ENCODE data around the gene DNAJB9.
A peak's percentile ranks its signal among the peaks of the same experiment; 100 is the strongest.
"Not testable (repeated sequence)": the region's sequence is repeated elsewhere in the genome, so short reads cannot be mapped to it uniquely, and the experiment has no call there.

Gene DNAJB9

GRCh38 chr7:108569381-108570145 is at the start of gene DNAJB9, which contains the start of gene THAP5:
TSS of gene DNAJB9 (plus strand) at chr7:108569874. CDS start at chr7:108571727, 1,853 bp downstream.
TSS of gene THAP5 (minus strand) at chr7:108569706. CDS start at chr7:108569569, 137 bp downstream.
- DNase-seq (ENCODE audit: low read depth in 2 of 2), result peak; percentile 98 to 99

DNA sequence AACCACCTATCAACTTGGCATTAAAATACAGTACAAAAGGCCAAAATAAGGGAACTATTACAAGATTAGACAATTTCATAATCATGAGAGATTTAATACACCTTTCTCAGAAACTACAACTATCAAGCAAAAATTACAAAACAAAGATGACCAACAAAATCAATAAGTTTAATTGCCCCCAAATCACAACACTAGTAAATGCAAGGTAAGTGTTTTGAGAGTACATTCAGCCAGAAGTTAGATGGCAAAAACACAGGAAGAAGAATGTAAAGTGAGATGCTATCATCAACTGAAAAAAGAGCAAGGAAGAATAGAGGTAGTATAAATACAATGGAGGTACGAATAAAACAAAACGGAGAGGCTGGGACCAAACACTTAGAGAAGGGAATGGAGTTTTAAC is 46.9 kb upstream of the DNAJB9 start:
- DNase-seq (ENCODE audit: low read depth in 2 of 2), result no peak

GRCh38 chr7:108525327-108525984 is 44.2 kb upstream of the DNAJB9 start:
- DNase-seq (ENCODE audit: low read depth in 2 of 2), result peak in 1 of 2 donors; percentile 36

DNA sequence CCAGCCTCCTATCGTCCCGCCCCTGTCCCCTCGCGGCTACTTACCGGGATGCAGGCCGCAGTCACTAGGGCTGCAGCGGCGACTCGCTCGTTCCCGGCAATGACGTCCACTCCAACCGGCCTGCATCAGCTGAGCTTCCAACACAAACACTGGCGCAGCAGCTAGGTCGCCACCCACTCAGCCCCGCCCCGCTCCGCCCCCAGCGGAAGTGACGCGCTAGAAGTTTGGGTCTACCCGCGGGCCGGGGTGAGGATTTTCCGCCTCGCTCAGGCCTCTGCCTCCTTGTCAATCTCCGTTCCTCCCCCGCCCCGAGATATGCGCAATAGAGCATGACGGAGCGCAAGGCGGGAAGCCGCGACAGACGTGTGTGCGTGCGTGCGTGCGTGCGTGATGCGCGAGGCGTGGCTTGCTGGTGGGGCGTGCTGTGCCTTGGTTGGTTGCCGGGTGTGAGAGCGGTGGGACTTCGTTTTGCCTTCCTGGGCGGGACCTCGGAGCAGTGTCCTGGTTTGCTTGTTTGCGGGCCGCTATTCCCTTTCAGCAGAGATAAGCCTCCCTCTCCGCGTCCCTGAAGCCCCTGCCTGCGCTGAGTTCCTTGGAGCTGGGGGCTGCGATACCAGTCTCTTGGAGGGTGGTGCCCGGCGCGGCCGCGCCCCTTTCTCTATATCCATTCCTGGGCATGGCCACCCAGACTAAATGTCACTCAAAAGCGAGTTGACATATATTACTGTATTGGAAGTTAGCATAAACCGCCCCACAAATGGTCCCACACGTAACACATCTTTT is 43.5 kb upstream of the DNAJB9 start, which contains the start of gene PNPLA8:
TSS of gene PNPLA8 (minus strand) at position 151 of the 783 bp plus-strand sequence. CDS start 10,644 bp downstream, outside the sequence.
- DNase-seq (ENCODE audit: low read depth in 2 of 2), result peak; percentile 100

GRCh38 chr7:108526768-108527017 is 43.0 kb upstream of the DNAJB9 start:
- no peak for DNase-seq (ENCODE audit: low read depth in 2 of 2)

GRCh38 chr7:108528183-108528712 is 41.4 kb upstream of the DNAJB9 start:
- no peak for DNase-seq (ENCODE audit: low read depth in 2 of 2)

DNA sequence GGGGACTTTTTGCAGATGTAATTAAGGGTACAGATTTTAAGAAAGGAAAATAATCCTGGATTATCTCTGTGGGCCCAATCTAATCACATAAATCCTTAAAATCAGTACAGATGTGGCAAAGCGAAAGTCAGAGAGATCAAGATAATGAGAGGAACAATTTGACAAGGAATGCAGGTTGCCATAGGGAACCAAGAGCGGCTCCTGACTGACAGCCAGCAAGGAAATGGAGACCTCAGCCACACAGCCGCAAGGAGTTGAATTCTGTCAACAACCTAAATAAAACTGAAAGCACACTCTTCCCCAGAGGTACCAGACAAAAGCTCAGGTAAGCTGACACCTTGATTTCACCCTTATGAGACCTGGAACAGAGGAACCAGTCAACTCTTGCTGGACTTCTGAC is 40.3 kb upstream of the DNAJB9 start:
- no peak for DNase-seq (ENCODE audit: low read depth in 2 of 2)

DNA sequence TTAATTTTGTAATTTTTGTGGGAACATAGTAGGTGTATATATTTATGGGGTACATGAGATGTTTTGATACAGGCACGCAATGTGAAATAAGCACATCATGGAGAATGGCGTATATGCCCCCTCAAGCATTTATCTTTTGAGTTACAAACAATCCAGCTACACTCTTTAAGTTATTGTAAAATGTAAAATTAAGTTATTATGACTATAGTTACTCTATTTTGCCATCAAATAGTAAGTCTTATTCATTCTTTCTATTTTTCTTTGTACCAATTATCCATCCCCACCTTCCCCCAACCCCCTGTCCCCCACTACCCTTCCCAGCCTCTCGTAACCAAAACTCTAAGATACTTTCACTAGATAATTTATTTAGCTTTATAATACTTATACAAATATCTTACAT is 36.0 kb upstream of the DNAJB9 start:
- no peak for DNase-seq (ENCODE audit: low read depth in 2 of 2)

DNA sequence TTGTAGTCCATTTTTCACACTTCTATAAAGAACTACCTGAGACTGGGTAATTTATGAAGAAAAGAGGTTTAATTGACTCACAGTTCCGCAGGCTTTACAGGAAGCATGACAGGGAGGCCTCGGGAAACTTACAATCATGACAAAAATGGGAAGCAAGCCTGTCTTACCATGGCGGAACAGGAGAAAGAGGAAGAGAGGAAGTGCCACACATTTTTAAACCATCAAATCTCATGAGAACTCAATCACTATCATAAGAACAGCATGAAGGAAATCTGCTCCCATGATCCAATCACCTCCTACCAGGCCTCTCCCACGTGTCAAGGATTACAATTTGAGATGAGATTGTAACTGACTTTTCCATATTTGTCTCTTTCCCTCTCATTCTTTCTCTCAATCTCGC is 34.4 kb upstream of the DNAJB9 start:
- no peak for DNase-seq (ENCODE audit: low read depth in 2 of 2)

DNA sequence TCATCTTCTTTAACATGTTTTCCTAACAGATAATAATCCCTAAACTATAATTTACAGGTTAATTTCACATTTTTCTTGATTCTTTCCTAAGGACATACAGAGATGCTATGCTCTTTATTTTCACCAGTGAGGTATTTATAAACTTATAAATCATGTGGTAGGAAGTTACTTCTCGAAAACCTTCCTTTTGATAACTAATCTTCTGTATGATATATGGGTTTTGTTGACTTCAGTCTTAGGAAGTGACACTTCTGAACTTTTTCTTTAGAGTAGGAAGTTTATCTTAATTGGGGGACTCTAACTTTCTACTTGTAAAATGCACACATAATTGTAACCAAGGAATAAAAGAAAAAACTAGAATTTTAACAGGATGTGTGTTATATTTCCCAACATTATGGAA is 33.9 kb upstream of the DNAJB9 start:
- DNase-seq (ENCODE audit: low read depth in 2 of 2), result no peak

DNA sequence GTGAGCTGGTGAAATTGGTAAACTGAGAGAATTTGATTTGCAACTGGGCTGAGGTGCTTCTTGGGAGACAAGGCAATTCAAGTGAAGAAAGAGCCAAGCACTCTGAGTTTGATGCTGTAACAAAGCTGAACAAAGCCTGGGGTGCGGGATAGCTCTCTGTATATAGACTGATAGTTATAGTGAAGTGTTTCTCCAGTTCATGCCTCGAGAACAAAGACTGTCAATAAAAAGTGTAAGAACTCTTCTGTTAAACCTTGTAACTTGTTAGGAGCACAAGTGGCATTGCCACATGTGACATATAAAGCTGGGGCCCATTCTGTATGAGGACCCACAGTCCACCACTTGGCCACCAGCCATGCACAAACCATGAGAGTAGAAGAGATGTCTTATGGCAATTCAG is 32.4 kb upstream of the DNAJB9 start:
- DNase-seq (ENCODE audit: low read depth in 2 of 2), result no peak

- not testable (repeated sequence) for DNase-seq (ENCODE audit: low read depth in 2 of 2)
Observed at GRCh38 chr7:108538236-108538635, 31.4 kb upstream of the DNAJB9 start.

- DNase-seq (ENCODE audit: low read depth in 2 of 2), result not testable (repeated sequence)
Observed at GRCh38 chr7:108538685-108539084, 31.0 kb upstream of the DNAJB9 start.

DNA sequence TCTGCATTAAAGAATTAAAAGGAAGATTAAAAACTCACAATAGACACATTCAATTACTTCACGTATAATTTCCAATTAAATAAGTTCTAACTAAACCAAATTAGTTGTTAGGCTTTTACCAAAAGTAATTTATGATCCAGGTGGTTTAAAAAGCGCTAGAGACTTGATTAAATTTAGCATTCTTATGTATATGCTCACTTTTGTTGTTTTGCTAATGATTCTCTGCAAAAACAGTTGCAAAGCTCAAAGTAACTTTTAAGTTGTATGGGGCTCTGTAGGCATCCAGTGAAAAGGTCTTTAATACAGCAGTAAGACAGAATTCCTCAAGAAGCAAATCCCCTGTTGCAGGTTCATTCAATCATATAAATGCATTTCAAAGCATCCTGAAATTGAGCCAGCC is 28.2 kb upstream of the DNAJB9 start:
- no peak for DNase-seq (ENCODE audit: low read depth in 2 of 2)

GRCh38 chr7:108548141-108548896 is 21.4 kb upstream of the DNAJB9 start:
- not testable (repeated sequence) for DNase-seq (ENCODE audit: low read depth in 2 of 2)

DNA sequence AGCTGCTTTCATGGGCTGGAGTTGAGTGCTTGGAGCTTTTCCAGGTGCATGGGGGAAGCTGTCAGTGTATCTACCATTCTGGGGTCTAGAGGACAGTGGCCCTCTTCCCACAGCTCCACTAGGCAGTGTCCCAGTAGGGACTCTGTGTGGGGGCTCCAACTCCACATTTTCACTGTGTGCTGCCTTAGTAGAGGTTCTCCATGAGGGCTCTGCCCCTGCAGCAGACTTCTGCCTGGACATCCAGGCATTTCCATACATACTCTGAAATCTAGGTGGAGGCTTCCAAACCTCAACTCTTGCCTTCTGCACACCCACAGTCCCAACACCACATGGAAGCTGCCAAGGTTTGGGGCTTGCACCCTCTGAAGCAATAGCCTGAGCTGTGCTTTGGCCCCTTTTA is 13.0 kb upstream of the DNAJB9 start:
- DNase-seq (ENCODE audit: low read depth in 2 of 2), result not testable (repeated sequence)

DNA sequence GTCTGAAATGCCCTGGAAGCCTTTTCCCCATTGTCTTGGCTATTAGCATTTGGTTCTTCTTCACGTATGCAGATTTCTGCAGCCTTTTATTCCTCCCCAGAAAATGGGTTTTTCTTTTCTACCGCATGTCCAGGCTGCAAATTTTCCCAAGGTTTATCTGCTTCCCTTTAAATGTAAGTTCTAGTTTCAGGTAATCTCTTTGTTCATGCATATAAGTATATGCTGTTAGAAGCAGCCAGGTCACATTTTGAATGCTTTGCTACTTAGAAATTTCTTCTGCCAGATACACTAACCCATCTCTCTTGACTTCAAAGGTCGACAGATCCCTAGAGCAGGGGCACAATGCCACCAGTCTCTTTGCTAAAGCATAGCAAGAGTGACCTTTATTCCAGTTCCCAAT is 12.5 kb upstream of the DNAJB9 start:
- DNase-seq (ENCODE audit: low read depth in 2 of 2), result no peak

GRCh38 chr7:108557617-108558016 is 12.1 kb upstream of the DNAJB9 start:
- no peak for DNase-seq (ENCODE audit: low read depth in 2 of 2)

DNA sequence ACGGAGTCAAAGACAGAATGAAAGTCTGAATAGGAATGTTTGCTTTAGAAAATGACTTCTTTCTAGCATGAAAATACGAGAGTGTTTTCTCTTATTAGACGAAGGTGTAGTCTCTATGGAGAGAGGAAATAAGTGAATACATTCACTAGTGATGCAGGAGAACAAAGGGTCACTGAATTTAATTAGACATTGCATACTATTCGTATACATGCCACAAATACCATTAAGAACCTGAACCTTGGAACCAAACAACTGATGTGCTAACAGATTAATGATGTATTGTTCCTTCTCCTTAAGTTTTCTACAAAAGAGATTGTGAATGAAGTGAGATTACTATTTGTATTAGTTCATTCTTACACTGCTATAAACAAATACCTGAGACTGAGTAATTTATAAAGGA is 10.4 kb upstream of the DNAJB9 start:
- no peak for DNase-seq (ENCODE audit: low read depth in 2 of 2)

DNA sequence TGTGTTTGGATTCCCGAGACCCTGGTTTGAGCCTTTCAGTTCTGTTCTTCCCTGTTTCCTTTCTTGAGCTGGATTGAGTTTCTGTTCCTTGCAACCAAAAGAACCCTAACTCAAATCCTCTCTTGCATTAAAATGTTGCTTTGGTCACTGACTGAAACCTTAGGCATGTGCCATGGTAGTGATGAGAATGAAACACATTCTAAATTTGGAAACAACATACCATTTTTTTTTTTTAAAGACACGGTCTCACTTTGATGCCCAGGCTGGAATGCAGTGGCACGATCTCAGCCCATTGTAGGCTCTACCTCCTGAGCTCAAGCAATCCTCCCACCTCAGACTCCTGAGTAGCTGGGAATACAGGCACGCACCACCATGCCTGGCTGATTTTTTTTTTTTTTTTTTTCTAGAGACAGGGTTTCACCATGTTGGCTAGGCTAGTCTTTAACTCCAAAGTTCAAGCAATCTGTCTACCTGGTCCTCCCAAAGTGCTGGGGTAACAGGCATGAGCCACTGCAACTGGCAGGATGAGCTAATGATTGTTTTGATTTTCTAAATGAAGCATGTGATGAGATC is 8.5 kb upstream of the DNAJB9 start:
- DNase-seq (ENCODE audit: low read depth in 2 of 2), result no peak

DNA sequence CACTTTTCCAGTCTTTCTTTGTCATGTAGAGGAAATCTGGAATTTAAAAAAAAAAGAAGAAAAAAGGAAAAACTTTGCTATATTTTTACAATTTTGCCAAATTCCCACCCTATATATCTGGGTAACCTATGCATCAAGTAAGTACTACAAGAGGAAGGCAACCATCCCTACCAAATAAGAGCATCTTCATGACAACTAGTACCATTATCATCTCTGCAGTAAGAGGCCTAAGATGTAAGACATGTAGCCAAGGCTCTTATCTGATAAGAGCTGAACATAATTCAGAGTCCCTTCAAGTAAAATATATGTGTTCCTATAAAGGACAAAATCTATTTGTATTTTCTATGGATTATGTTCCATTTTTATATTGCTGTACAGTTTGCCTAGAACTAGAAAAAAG is 3.7 kb upstream of the DNAJB9 start:
- DNase-seq (ENCODE audit: low read depth in 2 of 2), result no peak

Measured in activated CD8-positive, alpha-beta memory T cell treated with anti-CD3 and anti-CD28 coated beads for 4 hours (primary cell).